Parathyroid adenoma (tissue), 2 donors: ENCODE results near the gene SLC35D3.
"Not testable (repeated sequence)": the region's sequence is repeated elsewhere in the genome, so short reads cannot be mapped to it uniquely, and the experiment has no call there.

Experiments used
- H2AFZ ChIP-seq: fragments of 300-600 bp; sonication (generic); one replicate; pipeline ENCODE4 v1.7.0; 2017; ENCODE audit warnings: antibody characterized with exemption, mild to moderate bottlenecking
- H3K27ac ChIP-seq: fragments of 300-600 bp; sonication (generic); one replicate; pipeline ENCODE4 v1.7.0; 2017
- H3K27me3 ChIP-seq: fragments of 300-600 bp; sonication (generic); one replicate; pipeline ENCODE4 v1.7.0; 2017; ENCODE audit warnings: low read length; ENCODE audit not compliant: control insufficient read depth, insufficient read depth
- H3K36me3 ChIP-seq: fragments of 300-600 bp; sonication (generic); one replicate; pipeline ENCODE4 v1.7.0; 2017; ENCODE audit warnings: low read length; ENCODE audit not compliant: control insufficient read depth, insufficient read depth
- H3K4me1 ChIP-seq: fragments of 300-600 bp; sonication (generic); one replicate; pipeline ENCODE4 v1.7.0; 2017; ENCODE audit warnings: control low read depth
- H3K4me2 ChIP-seq: fragments of 300-600 bp; sonication (generic); one replicate; pipeline ENCODE4 v1.7.0; 2017; ENCODE audit warnings: low read length
- H3K4me3 ChIP-seq: fragments of 300-600 bp; sonication (generic); one replicate; pipeline ENCODE4 v1.7.0; 2017; ENCODE audit warnings: low read depth, low read length
- H3K79me2 ChIP-seq: fragments of 300-600 bp; sonication (generic); one replicate; pipeline ENCODE4 v1.7.0; 2017; ENCODE audit warnings: control low read depth
- H3K9ac ChIP-seq: fragments of 300-600 bp; sonication (generic); one replicate; pipeline ENCODE4 v1.7.0; 2017; ENCODE audit warnings: mild to moderate bottlenecking
- H3K9me3 ChIP-seq: fragments of 300-600 bp; sonication (generic); one replicate; pipeline ENCODE4 v1.7.0; 2017; ENCODE audit warnings: low read length; ENCODE audit not compliant: control insufficient read depth
- TF ChIP-seq, protein P1 (sequence below): fragments of 300-600 bp; sonication (generic); IDR thresholded peaks from one replicate; pipeline ENCODE4 v1.7.0; 2017; ENCODE audit warnings: antibody characterized with exemption, mild to moderate bottlenecking
- donor health status: primary hyperparathyroidism.

Gene SLC35D3

DNA sequence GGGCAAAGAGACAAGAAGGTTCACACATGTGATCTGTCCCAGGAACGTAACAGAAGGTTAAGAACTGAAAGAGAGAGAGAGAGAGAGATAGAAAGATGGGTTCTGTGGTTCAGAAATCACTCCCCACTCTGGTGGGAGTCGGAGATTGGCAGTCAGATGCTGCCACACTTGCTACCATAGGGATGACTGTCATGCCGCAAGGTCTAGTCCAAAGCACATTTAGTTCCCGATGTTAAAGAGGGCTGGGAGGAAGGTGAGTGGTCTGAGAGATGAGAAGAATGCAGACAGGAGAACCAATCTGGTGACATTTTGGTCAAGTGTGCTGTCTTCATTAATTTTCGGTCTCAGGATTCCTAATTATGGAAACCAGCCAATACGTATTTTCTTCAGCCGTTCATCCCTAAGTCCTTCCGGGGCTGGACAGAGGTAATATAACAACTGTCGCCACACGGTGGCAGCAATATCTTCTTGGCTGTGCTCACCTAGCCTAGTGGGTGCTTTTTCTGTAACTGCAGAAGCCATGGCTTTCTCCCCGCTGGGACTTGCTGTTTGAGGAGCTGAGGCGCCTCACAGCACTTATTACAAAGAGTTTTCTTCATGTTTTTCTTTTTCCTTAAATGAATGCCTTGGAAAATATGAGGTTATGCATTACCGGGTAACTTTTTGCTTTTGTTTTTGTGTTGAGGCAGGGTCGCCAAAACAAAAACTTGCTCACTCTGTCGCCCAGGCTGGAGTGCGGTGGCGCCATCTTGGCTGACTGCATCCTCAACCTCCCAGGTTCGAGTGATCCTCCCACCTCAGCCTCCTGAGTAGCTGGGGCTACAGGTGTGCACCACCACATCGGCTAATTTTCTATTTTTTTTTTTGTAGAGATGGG lies 46.0 kb downstream of the SLC35D3 start:
- Histone ChIP-seq H3K4me2 (no peak overlapping the region), H3K9me3 (no peaks in the 10 kb centered on the region), H3K4me1 (peaks cover 6% of the 10 kb centered on the region), H3K27me3 (no peaks in the 10 kb centered on the region), H3K27ac (no peak overlapping the region), H3K36me3 (no peaks in the 10 kb centered on the region), H3K9ac (no peak overlapping the region), H3K79me2 (no peaks in the 10 kb centered on the region), H3K4me3 (no peak overlapping the region), H2AFZ (peak overlapping the region; percentile 10)
- TF ChIP-seq, protein P1, sequence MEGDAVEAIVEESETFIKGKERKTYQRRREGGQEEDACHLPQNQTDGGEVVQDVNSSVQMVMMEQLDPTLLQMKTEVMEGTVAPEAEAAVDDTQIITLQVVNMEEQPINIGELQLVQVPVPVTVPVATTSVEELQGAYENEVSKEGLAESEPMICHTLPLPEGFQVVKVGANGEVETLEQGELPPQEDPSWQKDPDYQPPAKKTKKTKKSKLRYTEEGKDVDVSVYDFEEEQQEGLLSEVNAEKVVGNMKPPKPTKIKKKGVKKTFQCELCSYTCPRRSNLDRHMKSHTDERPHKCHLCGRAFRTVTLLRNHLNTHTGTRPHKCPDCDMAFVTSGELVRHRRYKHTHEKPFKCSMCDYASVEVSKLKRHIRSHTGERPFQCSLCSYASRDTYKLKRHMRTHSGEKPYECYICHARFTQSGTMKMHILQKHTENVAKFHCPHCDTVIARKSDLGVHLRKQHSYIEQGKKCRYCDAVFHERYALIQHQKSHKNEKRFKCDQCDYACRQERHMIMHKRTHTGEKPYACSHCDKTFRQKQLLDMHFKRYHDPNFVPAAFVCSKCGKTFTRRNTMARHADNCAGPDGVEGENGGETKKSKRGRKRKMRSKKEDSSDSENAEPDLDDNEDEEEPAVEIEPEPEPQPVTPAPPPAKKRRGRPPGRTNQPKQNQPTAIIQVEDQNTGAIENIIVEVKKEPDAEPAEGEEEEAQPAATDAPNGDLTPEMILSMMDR: peak; percentile 70

DNA sequence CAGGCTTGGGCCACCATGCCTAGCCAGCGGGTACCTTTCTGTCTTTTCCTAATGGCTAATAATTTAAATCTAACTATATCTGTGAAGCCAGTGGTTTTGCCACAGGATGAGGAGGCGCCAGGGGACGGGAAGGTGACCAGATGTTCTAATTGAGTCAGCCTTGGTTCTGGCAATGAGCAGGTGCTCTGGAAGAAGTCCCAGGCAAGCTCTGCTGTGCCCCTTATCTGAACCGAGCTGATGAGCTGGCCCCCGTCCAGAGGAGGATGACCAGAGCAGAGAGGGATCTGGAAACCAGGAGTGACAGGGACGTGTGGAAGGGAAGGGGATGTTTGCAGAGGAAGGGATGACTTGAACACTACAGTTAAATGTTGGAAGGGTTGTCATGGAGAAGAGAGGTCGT lies 46.7 kb downstream of the SLC35D3 start:
- Histone ChIP-seq H3K27me3 (no peaks in the 10 kb centered on the region), H3K4me3 (no peak overlapping the region), H3K9ac (no peak overlapping the region), H3K79me2 (no peaks in the 10 kb centered on the region), H3K36me3 (no peaks in the 10 kb centered on the region), H3K4me1 (peaks cover 6% of the 10 kb centered on the region), H2AFZ (no peak overlapping the region), H3K4me2 (no peak overlapping the region), H3K9me3 (no peaks in the 10 kb centered on the region), H3K27ac (no peak overlapping the region)
- TF ChIP-seq, protein P1: no peak

DNA sequence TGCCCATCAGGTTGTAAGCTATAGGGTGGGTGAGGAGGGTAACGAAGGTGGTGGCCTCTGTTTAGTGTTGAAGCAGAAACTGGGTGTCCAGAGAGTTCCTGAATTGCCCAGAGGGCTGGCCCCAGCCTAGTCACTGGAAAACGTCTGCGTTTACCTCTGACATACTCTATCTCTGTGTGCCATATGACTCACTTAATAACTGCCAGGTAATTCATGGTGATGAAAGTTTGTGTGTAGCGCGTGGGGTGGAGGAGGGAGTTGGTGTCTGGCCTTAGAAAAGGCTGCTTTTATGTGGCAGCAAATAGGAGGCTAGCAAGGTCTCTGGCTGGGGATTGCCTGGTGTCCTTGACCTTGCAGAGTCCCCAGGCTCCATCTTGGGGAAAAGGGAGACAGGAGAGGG lies 47.3 kb downstream of the SLC35D3 start:
- Histone ChIP-seq H3K9ac (no peak overlapping the region), H3K79me2 (no peaks in the 10 kb centered on the region), H3K27me3 (no peaks in the 10 kb centered on the region), H3K4me3 (no peak overlapping the region), H3K36me3 (no peaks in the 10 kb centered on the region), H3K27ac (peak overlapping the region; percentile 40), H3K9me3 (no peaks in the 10 kb centered on the region), H3K4me2 (no peak overlapping the region), H3K4me1 (peaks cover 6% of the 10 kb centered on the region), H2AFZ (peak overlapping the region; percentile 41)
- TF ChIP-seq, protein P1: no peak

DNA sequence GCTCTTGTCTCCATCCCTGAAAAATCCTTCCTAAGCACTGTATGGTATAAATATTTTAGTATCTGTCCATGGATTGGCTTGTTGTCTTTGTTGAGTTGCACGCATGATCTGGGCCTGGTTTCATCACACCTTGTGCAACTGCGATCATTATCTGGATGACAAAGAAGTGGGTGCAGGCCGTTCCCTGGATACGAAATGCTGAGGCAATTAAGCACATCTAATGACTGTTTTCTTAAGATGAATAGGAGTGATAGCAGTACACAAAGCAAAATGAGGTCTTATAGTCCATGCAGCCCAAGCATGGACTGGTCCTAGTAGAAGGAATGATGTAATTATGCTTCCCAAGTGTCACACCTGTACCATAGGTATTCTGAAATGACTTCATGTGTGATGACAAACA lies 47.8 kb downstream of the SLC35D3 start:
- peak overlapping the region; percentile 40 for H3K27ac ChIP-seq
- peaks cover 6% of the 10 kb centered on the region for H3K4me1 ChIP-seq
- H3K9ac ChIP-seq: no peak overlapping the region
- H2AFZ ChIP-seq: peak overlapping the region; percentile 41
- no peaks in the 10 kb centered on the region for H3K79me2 ChIP-seq
- TF ChIP-seq, protein P1: no peak
- H3K36me3 ChIP-seq: no peaks in the 10 kb centered on the region
- H3K27me3 ChIP-seq: no peaks in the 10 kb centered on the region
- no peak overlapping the region for H3K4me3 ChIP-seq
- no peaks in the 10 kb centered on the region for H3K9me3 ChIP-seq
- no peak overlapping the region for H3K4me2 ChIP-seq

DNA sequence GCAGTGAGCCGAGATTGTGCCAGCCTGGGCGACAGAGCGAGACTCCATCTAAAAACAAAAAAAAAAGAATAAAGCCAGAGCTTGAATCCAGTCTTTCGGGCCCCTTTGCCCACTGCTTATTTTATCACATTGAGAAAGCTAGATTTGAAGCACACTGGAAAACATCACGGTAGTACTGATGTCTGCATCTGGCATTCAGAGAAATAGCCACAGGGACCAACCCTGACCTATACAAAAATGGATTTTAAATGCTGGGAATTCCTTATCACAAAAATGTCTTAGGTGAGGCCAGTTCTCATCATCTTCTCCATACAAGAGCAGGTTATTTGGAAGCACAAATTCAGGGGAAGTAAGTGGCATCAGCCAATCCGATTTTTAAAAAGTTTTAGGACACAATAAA lies 49.5 kb downstream of the SLC35D3 start:
- Histone ChIP-seq H3K4me3 (no peak overlapping the region), H3K79me2 (no peaks in the 10 kb centered on the region), H3K27ac (no peak overlapping the region), H3K4me2 (no peak overlapping the region), H2AFZ (no peak overlapping the region), H3K36me3 (no peaks in the 10 kb centered on the region), H3K4me1 (peaks cover 6% of the 10 kb centered on the region), H3K9ac (no peak overlapping the region), H3K27me3 (no peaks in the 10 kb centered on the region), H3K9me3 (no peaks in the 10 kb centered on the region)
- TF ChIP-seq, protein P1: no peak

DNA sequence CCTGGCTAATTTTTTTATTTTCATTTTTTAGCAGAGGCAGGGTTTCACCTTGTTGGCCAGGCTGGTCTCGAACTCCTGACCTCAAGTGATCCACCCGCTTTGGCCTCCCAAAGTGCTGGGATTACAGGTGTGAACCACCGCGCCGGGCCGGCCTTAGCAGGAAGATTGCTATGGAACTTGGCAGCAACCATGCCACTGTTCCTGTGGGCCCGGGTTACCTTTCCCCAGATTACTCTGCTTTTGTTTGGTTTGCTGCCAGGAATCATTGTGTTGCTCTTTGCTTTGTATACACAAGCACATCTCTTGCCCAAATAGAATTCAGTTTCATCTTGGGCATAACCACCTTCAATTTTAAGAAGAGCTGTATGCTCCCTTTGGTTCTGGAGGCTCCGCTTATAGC lies 51.7 kb downstream of the SLC35D3 start:
- H3K4me1 ChIP-seq, H3K4me2 ChIP-seq, H2AFZ ChIP-seq, H3K27me3 ChIP-seq, H3K4me3 ChIP-seq, H3K9me3 ChIP-seq, H3K27ac ChIP-seq, H3K9ac ChIP-seq, H3K36me3 ChIP-seq, H3K79me2 ChIP-seq: not testable (repeated sequence)
